Panc1 (cell line): ENCODE data around the gene MRPL48. TPM values are rescaled to one million over a fixed set of nuclear protein-coding genes. Genes with fewer than 3 reads are reported as not detected.
A peak's percentile ranks its signal among the peaks of the same experiment; 100 is the strongest.

Experiments
- ATAC-seq: fragments of 200-7000 bp; cut with Tn5 transposase; 2 replicates; pipeline ENCODE4 v1.9.1; 2020; ENCODE audit warnings: mild to moderate bottlenecking, moderate library complexity
- BruUV-seq: library from RNA; stranded (reverse); fragments of 400-500 nt; replicated peaks from 2 replicates; lab custom pipeline; 2021; lab: Mats Ljungman, UMichigan
- CTCF ChIA-PET: fragments of 300-600 bp; sonication (Branson Sonifier 250); formaldehyde crosslinking; loops from one replicate; lab custom pipeline; 2022; ENCODE audit warnings: antibody characterized with exemption; lab: Charles Lee
- POLR2A ChIA-PET: fragments of 300-600 bp; sonication (Branson Sonifier 250); formaldehyde crosslinking; loops from one replicate; lab custom pipeline; 2022; ENCODE audit warnings: antibody characterized with exemption; lab: Charles Lee
- DNase-seq: peaks from one replicate; pipeline ENCODE4 v3.0.0-alpha.2; 2010; ENCODE audit warnings: low read depth, low spot score
- H3K27ac ChIP-seq: 2 replicates; pipeline ENCODE4 v1.5.1; 2011; ENCODE audit warnings: mild to moderate bottlenecking, low read length, inconsistent platforms
- H3K27me3 ChIP-seq: fragments of 200-500 bp; sonication (Bioruptor generic); 2 replicates; pipeline ENCODE4 v1.6.0; 2014; ENCODE audit warnings: low read length, inconsistent platforms; ENCODE audit not compliant: control insufficient read depth, insufficient read depth
- H3K36me3 ChIP-seq: fragments of 200-500 bp; sonication (Bioruptor generic); 2 replicates; pipeline ENCODE4 v1.5.1; 2014; ENCODE audit warnings: inconsistent platforms, mild to moderate bottlenecking, low read length, moderate library complexity; ENCODE audit not compliant: control insufficient read depth, insufficient read depth
- H3K4me1 ChIP-seq: 2 replicates; pipeline ENCODE4 v1.5.1; 2011; ENCODE audit warnings: inconsistent platforms, mild to moderate bottlenecking, low read length, moderate library complexity; ENCODE audit not compliant: control insufficient read depth, insufficient read depth
- H3K4me3 ChIP-seq, 2 experiments: 2 replicates each; pipeline ENCODE4 v1.5.1; 2011 to 2012; ENCODE audit warnings: low read depth in 2 of 2, low read length in 2 of 2, mild to moderate bottlenecking in 2 of 2, inconsistent platforms in 1 of 2, moderate library complexity in 1 of 2
- H3K9me3 ChIP-seq: fragments of 200-500 bp; sonication (Bioruptor generic); 2 replicates; pipeline ENCODE4 v1.5.1; 2014; ENCODE audit warnings: low read depth, mild to moderate bottlenecking, inconsistent platforms, low read length, moderate library complexity; ENCODE audit not compliant: control insufficient read depth, insufficient read depth
- CTCF ChIP-seq: fragments of 450-650 bp; IDR thresholded peaks from 2 replicates; pipeline ENCODE4 v1.5.1; 2017; ENCODE audit warnings: mild to moderate bottlenecking
- POLR2AphosphoS5 ChIP-seq: IDR thresholded peaks from 2 replicates; pipeline ENCODE4 v1.6.1; 2012; ENCODE audit warnings: mild to moderate bottlenecking, low read depth, low read length, moderate library complexity
- REST ChIP-seq, 2 experiments: IDR thresholded peaks; 2 replicates each; pipeline ENCODE4 v1.6.1; 2011 to 2012; ENCODE audit warnings: low read depth in 2 of 2, control low read depth in 1 of 2, low read length in 1 of 2, mild to moderate bottlenecking in 1 of 2, moderate library complexity in 1 of 2; ENCODE audit not compliant: insufficient read depth in 1 of 2
- SIN3A ChIP-seq: IDR thresholded peaks from 2 replicates; pipeline ENCODE4 v1.6.1; 2012; ENCODE audit warnings: low read depth, mild to moderate bottlenecking, low read length, moderate library complexity, borderline replicate concordance; ENCODE audit not compliant: insufficient read depth
- TCF7L2 ChIP-seq: IDR thresholded peaks from 2 replicates; pipeline ENCODE4 v1.6.1; 2011; ENCODE audit warnings: mild to moderate bottlenecking, low read depth, low read length, inconsistent platforms
- in situ Hi-C: cut with HindIII; loops from 2 replicates; pipeline ENCODE4 v1.10.0; 2016; ENCODE audit warnings: low sequenced_read_pairs, low pct_unique_long_range_greater_than_20kb
- intact Hi-C: fragments of 100-400 bp; cut with micrococcal nuclease; formaldehyde crosslinking; loops from one replicate; pipeline ENCODE4 v1.10.0; 2022; ENCODE audit not compliant: unreplicated experiment
- total RNA-seq: library from RNA; stranded (reverse); gene quantifications from one replicate; pipeline ENCODE4 v1.2.1, GENCODE V29; 2021; ENCODE audit not compliant: unreplicated experiment

MRPL48 gene
- total RNA-seq, 1 experiment from 2014 or later = 42.0 TPM

GRCh38 chr11:73797457-73797856, 9.8 kb downstream of the MRPL48 start:
- H3K4me1 ChIP-seq = no peaks in the 10 kb centered on the region
- no peak overlapping the region for H3K4me3 ChIP-seq
- H3K9me3 ChIP-seq = no peaks in the 10 kb centered on the region
- no TSS peak for BruUV-seq
- in situ Hi-C loops = no loop called here
- CTCF ChIA-PET = interaction anchor here (0.6 kb wide), 1 partner anchor 60 kb away, joined by 8 read pairs; no protein-coding TSS in a partner anchor
- H3K36me3 ChIP-seq = no peaks in the 10 kb centered on the region
- no peak overlapping the region for H3K27ac ChIP-seq
- H3K27me3 ChIP-seq = no peaks in the 10 kb centered on the region
- POLR2A ChIA-PET = interaction anchor here (1.1 kb wide), 1 partner anchor 9 kb away, joined by 3 read pairs; no protein-coding TSS in a partner anchor
- ATAC-seq (peak; percentile 22; the same call in 1 of the 2 replicates), DNase-seq (no peak)
- intact Hi-C loops = no loop called here
- TF ChIP-seq REST (IDR thresholded peaks at IDR 0.05; ENCODE audit: insufficient read depth in 1 of 2, low read depth in 2 of 2, low read length in 1 of 2) = 0 out of 4 replicates have a peak, but pooled peaks of 1 of the 2 experiments have one; percentile 23
- no peak for TF ChIP-seq SIN3A

GRCh38 chr11:73800276-73800806, 12.7 kb downstream of the MRPL48 start:
- intact Hi-C loops (no loop called here), in situ Hi-C loops (no loop called here)
- Histone ChIP-seq H3K4me3 (no peak overlapping the region), H3K27ac (no peak overlapping the region), H3K4me1 (no peaks in the 10 kb centered on the region), H3K27me3 (no peaks in the 10 kb centered on the region), H3K36me3 (no peaks in the 10 kb centered on the region), H3K9me3 (no peaks in the 10 kb centered on the region)
- ChIA-PET POLR2A (interaction anchor here (0.6 kb wide), 1 partner anchor 14 kb away, joined by 17 read pairs; no protein-coding TSS in a partner anchor), CTCF (interaction anchor here (0.7 kb wide), 1 partner anchor 120 kb away, joined by 6 read pairs; no protein-coding TSS in a partner anchor)
- DNase-seq = no peak
- ATAC-seq = no peak
- BruUV-seq = no TSS peak
- TF ChIP-seq SIN3A (no peak), POLR2AphosphoS5 (no peak), TCF7L2 (no peak), CTCF (no peak), REST (IDR thresholded peaks at IDR 0.05; ENCODE audit: insufficient read depth in 1 of 2, low read depth in 2 of 2, low read length in 1 of 2) (no peak)
